ENCODE data around the gene CYBA.
A peak's percentile ranks its signal among the peaks of the same experiment; 100 is the strongest.

Gene CYBA

GRCh38 chr16:88665148-88665547, 14.3 kb upstream of the CYBA start:
- POLR2A ChIA-PET = no interaction called here
- CTCF ChIA-PET = interaction anchor here (0.7 to 2.0 kb wide), 5 partner anchors 12 to 72 kb away, joined by 3 to 8 read pairs (median 3); no protein-coding TSS in a partner anchor
- TF ChIP-seq CTCF (IDR thresholded peaks at IDR 0.05; ENCODE audit: control extremely low read depth, extremely low read depth, low read depth, missing control alignments) = no peak
- no peak for DNase-seq (ENCODE audit: extremely low spot score)

- DNase-seq (ENCODE audit: extremely low spot score) = peak; percentile 100
- ChIA-PET CTCF (interaction anchor here (0.8 to 2.6 kb wide), 5 partner anchors 9 to 43 kb away, joined by 4 to 9 read pairs (median 5); partner anchors contain the start of genes CTU2 and RNF166), POLR2A (interaction anchor here (1.0 to 1.3 kb wide), 4 partner anchors 11 to 554 kb away, joined by 3 to 4 read pairs (median 4); partner anchors contain the start of gene ZNF778)
- no peak for TF ChIP-seq CTCF (IDR thresholded peaks at IDR 0.05; ENCODE audit: control extremely low read depth, extremely low read depth, low read depth, missing control alignments)
Measured at GRCh38 chr16:88662843-88663606, 12.2 kb upstream of the CYBA start, which contains the start of gene MVD. TSS of gene MVD (minus strand) at chr16:88663091. CDS start at chr16:88663080, 11 bp downstream.

- POLR2A ChIA-PET = interaction anchor here (1.0 to 1.3 kb wide), 3 partner anchors 10 to 23 kb away, joined by 3 to 4 read pairs (median 4); no protein-coding TSS in a partner anchor
- TF ChIP-seq CTCF (IDR thresholded peaks at IDR 0.05; ENCODE audit: control extremely low read depth, extremely low read depth, low read depth, missing control alignments) = no peak
- CTCF ChIA-PET = interaction anchor here (0.8 to 2.6 kb wide), 4 partner anchors 10 to 44 kb away, joined by 4 to 9 read pairs (median 6); partner anchors contain the start of genes CTU2 and RNF166
- DNase-seq (ENCODE audit: extremely low spot score) = no peak
Measured at GRCh38 chr16:88662222-88662842, 11.5 kb upstream of the CYBA start.

DNA sequence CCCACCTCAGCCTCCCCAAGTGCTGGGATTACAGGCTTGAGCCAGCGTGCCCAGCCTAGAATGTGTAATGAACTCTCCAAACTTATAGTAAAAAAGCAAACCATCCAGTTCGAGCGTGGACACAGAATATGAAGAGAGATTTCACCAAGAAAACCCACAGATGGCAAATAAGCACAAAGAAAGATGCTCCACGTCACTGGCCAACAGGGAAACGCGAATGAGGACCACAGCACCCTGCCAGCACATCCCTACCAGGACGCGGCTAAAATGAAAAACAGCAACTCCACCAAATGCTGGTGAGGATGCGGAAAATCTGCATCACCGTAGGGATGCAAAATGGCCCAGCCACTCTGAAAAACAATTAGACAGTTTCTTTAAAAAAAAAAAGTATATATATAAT, 10.6 kb upstream of the CYBA start:
- ChIA-PET POLR2A (interaction anchor here (0.5 kb wide), 1 partner anchor 898 kb away, joined by 8 read pairs; no protein-coding TSS in a partner anchor), CTCF (no interaction called here)
- no peak for TF ChIP-seq CTCF (IDR thresholded peaks at IDR 0.05; ENCODE audit: control extremely low read depth, extremely low read depth, low read depth, missing control alignments)
- DNase-seq (ENCODE audit: extremely low spot score) = no peak

DNA sequence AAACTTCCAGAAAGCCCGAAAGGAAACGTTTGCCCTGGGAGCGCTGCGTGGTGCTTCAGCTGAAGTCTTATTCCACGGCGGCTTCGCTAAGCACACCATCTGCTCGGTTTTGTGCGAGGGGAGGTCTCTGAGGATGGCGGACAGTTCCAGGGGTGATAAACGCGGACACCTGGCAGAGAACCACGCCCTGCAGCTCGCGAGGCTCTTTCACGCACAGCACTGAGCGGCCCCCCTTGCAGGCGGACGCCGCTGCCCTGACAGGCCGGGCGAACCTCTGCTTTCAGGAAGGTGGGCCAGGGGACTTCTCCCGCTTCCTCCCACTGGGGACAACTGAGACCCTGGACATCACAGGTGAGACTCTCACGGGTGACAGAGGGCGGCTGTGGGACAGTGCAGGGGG, 8.3 kb upstream of the CYBA start:
- CTCF ChIA-PET = interaction anchor here (1.6 kb wide), 1 partner anchor 14 kb away, joined by 5 read pairs; no protein-coding TSS in a partner anchor
- POLR2A ChIA-PET = no interaction called here
- no peak for TF ChIP-seq CTCF (IDR thresholded peaks at IDR 0.05; ENCODE audit: control extremely low read depth, extremely low read depth, low read depth, missing control alignments)
- DNase-seq (ENCODE audit: extremely low spot score) = no peak

GRCh38 chr16:88658714-88659113, 7.9 kb upstream of the CYBA start:
- no peak for DNase-seq (ENCODE audit: extremely low spot score)
- ChIA-PET POLR2A (no interaction called here), CTCF (interaction anchor here (1.6 kb wide), 1 partner anchor 14 kb away, joined by 5 read pairs; no protein-coding TSS in a partner anchor)
- TF ChIP-seq CTCF (IDR thresholded peaks at IDR 0.05; ENCODE audit: control extremely low read depth, extremely low read depth, low read depth, missing control alignments) = no peak
